ENCODE measurements around the gene OR8B3.
"Not testable (repeated sequence)": the region's sequence is repeated elsewhere in the genome, so short reads cannot be mapped to it uniquely, and the experiment has no call there.

OR8B3 gene

GRCh38 chr11:124398924-124399323 is at the start of gene OR8B3:
TSS of gene OR8B3 (minus strand) at chr11:124399024. CDS start at chr11:124397351, 1,673 bp downstream.
- in situ Hi-C loops (cut with MboI; ENCODE audit: low sequenced_read_pairs), result no loop called here

GRCh38 chr11:124446916-124447315 is 48.1 kb upstream of the OR8B3 start:
- in situ Hi-C loops (cut with MboI; ENCODE audit: low sequenced_read_pairs), result no loop called here

- in situ Hi-C loops (cut with MboI; ENCODE audit: low sequenced_read_pairs), result no loop called here
Measured at GRCh38 chr11:124445646-124446150, 46.9 kb upstream of the OR8B3 start, which contains the start of gene OR8B8. TSS of gene OR8B8 (minus strand) at chr11:124445696. CDS start at chr11:124441085, 4,611 bp downstream.

- in situ Hi-C loops (cut with MboI; ENCODE audit: low sequenced_read_pairs), result no loop called here
Measured at GRCh38 chr11:124442847-124443246, 44.0 kb upstream of the OR8B3 start.

GRCh38 chr11:124442442-124442841 is 43.6 kb upstream of the OR8B3 start:
- in situ Hi-C loops (cut with MboI; ENCODE audit: low sequenced_read_pairs), result no loop called here

- in situ Hi-C loops (cut with MboI; ENCODE audit: low sequenced_read_pairs), result no loop called here
Measured at GRCh38 chr11:124441519-124441918, 42.7 kb upstream of the OR8B3 start.

- in situ Hi-C loops (cut with MboI; ENCODE audit: low sequenced_read_pairs), result no loop called here
Measured at GRCh38 chr11:124441081-124441480, 42.3 kb upstream of the OR8B3 start.

- in situ Hi-C loops (cut with MboI; ENCODE audit: low sequenced_read_pairs), result no loop called here
Measured at GRCh38 chr11:124440608-124441007, 41.8 kb upstream of the OR8B3 start.

GRCh38 chr11:124434699-124435098 is 35.9 kb upstream of the OR8B3 start:
- in situ Hi-C loops (cut with MboI; ENCODE audit: low sequenced_read_pairs), result no loop called here

- in situ Hi-C loops (cut with MboI; ENCODE audit: low sequenced_read_pairs), result no loop called here
Measured at GRCh38 chr11:124429599-124429998, 30.8 kb upstream of the OR8B3 start.

- in situ Hi-C loops (cut with MboI; ENCODE audit: low sequenced_read_pairs), result loop anchor here (25.0 kb wide), 1 partner anchor 338 kb away; the partner anchor contains the start of genes ESAM and VSIG2
Measured at GRCh38 chr11:124424384-124424921, 25.6 kb upstream of the OR8B3 start, which contains the start of gene OR8B4. TSS of gene OR8B4 (minus strand) at chr11:124424871. CDS start at chr11:124424871, 0 bp downstream.

GRCh38 chr11:124421043-124421442 is 22.2 kb upstream of the OR8B3 start:
- in situ Hi-C loops (cut with MboI; ENCODE audit: low sequenced_read_pairs), result loop anchor here (25.0 kb wide), 1 partner anchor 341 kb away; the partner anchor contains the start of genes ESAM and VSIG2

GRCh38 chr11:124415356-124415923 is 16.6 kb upstream of the OR8B3 start:
- in situ Hi-C loops (cut with MboI; ENCODE audit: low sequenced_read_pairs), result loop anchor here (10.0 to 25.0 kb wide), 2 partner anchors 159 to 347 kb away; partner anchors contain the start of genes ESAM and VSIG2

GRCh38 chr11:124409906-124410305 is 11.1 kb upstream of the OR8B3 start:
- in situ Hi-C loops (cut with MboI; ENCODE audit: low sequenced_read_pairs), result loop anchor here (10.0 to 25.0 kb wide), 2 partner anchors 165 to 352 kb away; partner anchors contain the start of genes ESAM and VSIG2

- in situ Hi-C loops (cut with MboI; ENCODE audit: low sequenced_read_pairs), result loop anchor here (25.0 kb wide), 1 partner anchor 357 kb away; the partner anchor contains the start of genes ESAM and VSIG2
Measured at GRCh38 chr11:124405581-124405980, 6.8 kb upstream of the OR8B3 start.

- in situ Hi-C loops (cut with MboI; ENCODE audit: low sequenced_read_pairs), result loop anchor here (25.0 kb wide), 1 partner anchor 359 kb away; the partner anchor contains the start of genes ESAM and VSIG2
Measured at GRCh38 chr11:124403186-124403585, 4.4 kb upstream of the OR8B3 start.

GRCh38 chr11:124402326-124402922 is 3.6 kb upstream of the OR8B3 start:
- in situ Hi-C loops (cut with MboI; ENCODE audit: low sequenced_read_pairs), result loop anchor here (25.0 kb wide), 1 partner anchor 360 kb away; the partner anchor contains the start of genes ESAM and VSIG2

GRCh38 chr11:124396847-124397246 is 2.0 kb downstream of the OR8B3 start:
- in situ Hi-C loops (cut with MboI; ENCODE audit: low sequenced_read_pairs), result not testable (repeated sequence)

GRCh38 chr11:124394408-124394807 is 4.4 kb downstream of the OR8B3 start:
- in situ Hi-C loops (cut with MboI; ENCODE audit: low sequenced_read_pairs), result no loop called here

GRCh38 chr11:124384399-124384798 is 14.4 kb downstream of the OR8B3 start, which contains the start of gene OR8B2:
TSS of gene OR8B2 (minus strand) at chr11:124384499. CDS start at chr11:124383343, 1,156 bp downstream.
- in situ Hi-C loops (cut with MboI; ENCODE audit: low sequenced_read_pairs), result no loop called here

- in situ Hi-C loops (cut with MboI; ENCODE audit: low sequenced_read_pairs), result not testable (repeated sequence)
Measured at GRCh38 chr11:124382857-124383256, 16.0 kb downstream of the OR8B3 start.
